NCI-H748 (cell line): ENCODE results near the gene NXPH4.

Experiments
- DNase-seq: peaks from one replicate; lab custom pipeline; 2025; ENCODE audit not compliant: unreplicated experiment; lab: John Stamatoyannopoulos, UW

Gene NXPH4

GRCh38 chr12:57203201-57203600, 13.4 kb upstream of the NXPH4 start:
- DNase-seq: no peak

GRCh38 chr12:57203791-57204190, 12.8 kb upstream of the NXPH4 start:
- no peak for DNase-seq

GRCh38 chr12:57204454-57204853, 12.1 kb upstream of the NXPH4 start:
- no peak for DNase-seq

GRCh38 chr12:57205186-57205585, 11.4 kb upstream of the NXPH4 start:
- DNase-seq: no peak

GRCh38 chr12:57205931-57206330, 10.7 kb upstream of the NXPH4 start:
- DNase-seq: no peak

- DNase-seq: no peak
Observed at GRCh38 chr12:57207731-57208630, 8.6 kb upstream of the NXPH4 start.

- DNase-seq: no peak
Observed at GRCh38 chr12:57208631-57209282, 7.8 kb upstream of the NXPH4 start.

GRCh38 chr12:57209916-57210315, 6.7 kb upstream of the NXPH4 start:
- no peak for DNase-seq

GRCh38 chr12:57210461-57210860, 6.1 kb upstream of the NXPH4 start:
- no peak for DNase-seq

- DNase-seq: no peak
Observed at GRCh38 chr12:57210926-57211692, 5.5 kb upstream of the NXPH4 start.

GRCh38 chr12:57211791-57212700, 4.5 kb upstream of the NXPH4 start:
- DNase-seq: no peak

- no peak for DNase-seq
Observed at GRCh38 chr12:57212701-57213057, 3.9 kb upstream of the NXPH4 start.

- peak; percentile 82 for DNase-seq
Observed at GRCh38 chr12:57213058-57213715, 3.4 kb upstream of the NXPH4 start.

GRCh38 chr12:57213763-57214397, 2.7 kb upstream of the NXPH4 start:
- no peak for DNase-seq

- DNase-seq: peak; percentile 83
Observed at GRCh38 chr12:57214398-57214781, 2.2 kb upstream of the NXPH4 start.

- no peak for DNase-seq
Observed at GRCh38 chr12:57215065-57215464, 1.5 kb upstream of the NXPH4 start.

- DNase-seq: peak; percentile 38
Observed at GRCh38 chr12:57215668-57216013, 953 bp upstream of the NXPH4 start.

GRCh38 chr12:57216921-57217879, 606 bp downstream of the NXPH4 start:
- DNase-seq: peak; percentile 50
